Measurements from ENCODE around the gene RXYLT1. TPM values are rescaled to one million over a fixed set of nuclear protein-coding genes. Genes with fewer than 3 reads are reported as not detected.

Gene RXYLT1
- total and polyA plus RNA-seq, 4 donors: 18.3 to 27.7 (median 23.7) TPM

Small RNAs within 50 kb of the gene (small RNA-seq; reads per million reads assigned to genes)
- not detected for gene AC084357.1 (ENCODE audit: low replicate concordance)

Other genes starting within 250 kb of the RXYLT1 start
- 10 to 100 TPM; 23.7 to 48.8 TPM for gene DPY19L2, start 111.4 kb upstream of the RXYLT1 start, total RNA-seq
- 10 to 100 TPM; 45.0 to 55.5 TPM for gene DPY19L2, start 111.4 kb upstream of the RXYLT1 start, polyA plus RNA-seq (ENCODE audit: insufficient read length in 2 of 2)
- 10 to 100 TPM; 13.9 to 14.4 TPM for gene SRGAP1, start 64.8 kb downstream of the RXYLT1 start, total RNA-seq
- 10 to 100 TPM; 16.0 to 17.3 TPM for gene SRGAP1, start 64.8 kb downstream of the RXYLT1 start, polyA plus RNA-seq (ENCODE audit: insufficient read length in 2 of 2)

Data from spinal cord (tissue), 4 donors.